Gastrocnemius medialis (tissue), 4 donors: Measurements from ENCODE around the gene SYT9. TPM values are rescaled to one million over a fixed set of nuclear protein-coding genes. Genes with fewer than 3 reads are reported as not detected.
A peak's percentile ranks its signal among the peaks of the same experiment; 100 is the strongest.

Source experiments
- ATAC-seq, 2 donors: fragments of 150-250 bp; one replicate each; pipeline ENCODE4 v1.9.1; 2016
- DNase-seq, 2 donors: peaks; one replicate each; pipeline ENCODE4 v3.0.0-alpha.2; 2019
- H3K27ac ChIP-seq, 4 donors: fragments of 200-600 bp; sonication (generic); 1 replicate in 1 of 4; 2 replicates in 3 of 4; pipeline ENCODE4 v1.5.1; 2016 to 2018; ENCODE audit warnings: mild to moderate bottlenecking in 2 of 4, moderate library complexity in 1 of 4
- H3K27me3 ChIP-seq, 3 donors: fragments of 200-600 bp; sonication (generic) in 2 of 3; 1 replicate in 1 of 3; 2 replicates in 2 of 3; pipeline versions ENCODE4 v1.5.1 to v1.6.0; 2016 to 2019; ENCODE audit warnings: mild to moderate bottlenecking in 1 of 3, moderate library complexity in 1 of 3
- H3K36me3 ChIP-seq, 2 donors: fragments of 200-600 bp; sonication (generic) in 1 of 2; one replicate each; pipeline ENCODE4 v1.5.1; 2017 to 2018
- H3K4me1 ChIP-seq, 2 donors: fragments of 200-600 bp; sonication (generic) in 1 of 2; one replicate each; pipeline ENCODE4 v1.5.1; 2016 to 2017; ENCODE audit warnings: mild to moderate bottlenecking in 2 of 2
- H3K4me3 ChIP-seq, 4 donors: fragments of 200-600 bp; sonication (generic) in 3 of 4; 1 replicate in 1 of 4; 2 replicates in 3 of 4; pipeline ENCODE4 v1.5.1; 2016 to 2019; ENCODE audit warnings: mild to moderate bottlenecking in 2 of 4
- H3K9me3 ChIP-seq, 3 donors: fragments of 200-600 bp; sonication (generic) in 2 of 3; 1 replicate in 1 of 3; 2 replicates in 2 of 3; pipeline ENCODE4 v1.5.1; 2016 to 2019
- CTCF ChIP-seq, 5 experiments: fragments of 450-650 bp in 3 of 5; fragments of 200-600 bp in 2 of 5; sonication (generic) in 2 of 5; IDR thresholded peaks in 4 of 5; conservative IDR thresholded peaks in 1 of 5; 1 replicate in 4 of 5; 2 replicates in 1 of 5; pipeline ENCODE4 v1.5.1; 2016 to 2019; ENCODE audit warnings: antibody characterized with exemption in 5 of 5, mild to moderate bottlenecking in 3 of 5, moderate library complexity in 3 of 5
- POLR2A ChIP-seq, 2 donors: fragments of 450-650 bp; IDR thresholded peaks; one replicate each; pipeline ENCODE4 v1.6.1; 2017; ENCODE audit warnings: antibody characterized with exemption in 2 of 2, mild to moderate bottlenecking in 2 of 2, moderate library complexity in 2 of 2
- in situ Hi-C, 4 donors: fragments of 200-750 bp; cut with MboI; loops; one replicate each; pipeline versions ENCODE4 v1.15.0 to v1.8.0; 2017; ENCODE audit warnings: low sequenced_read_pairs in 4 of 4
- intact Hi-C: fragments of 100-400 bp; cut with DNase I; formaldehyde crosslinking; loops from one replicate; pipeline ENCODE4 v1.15.1; 2023; ENCODE audit warnings: low total_unique reads
- total RNA-seq, 4 donors: library from RNA; depleted of rRNA; stranded (reverse); fragments of >200 nt; gene quantifications; one replicate each; pipeline versions ENCODE4 v1.1.0 to v1.2.3, GENCODE V29; 2016

SYT9 gene
- total RNA-seq, 4 donors from 2014 or later = 0.09 TPM; not detected in 3

GRCh38 chr11:7484131-7484530 lies 232.4 kb downstream of the SYT9 start:
- in situ Hi-C loops = no loop called here
- intact Hi-C loops = no loop called here
- peaks cover 0 to 3% of the 10 kb centered on the region in 2 donors for H3K4me1 ChIP-seq
- H3K9me3 ChIP-seq = no peaks in the 10 kb centered on the region
- H3K27ac ChIP-seq = no peak overlapping the region
- no peaks in the 10 kb centered on the region for H3K36me3 ChIP-seq
- no peaks in the 10 kb centered on the region for H3K27me3 ChIP-seq
- DNase-seq = no peak
- ATAC-seq = no peak
- no peak overlapping the region for H3K4me3 ChIP-seq
- TF ChIP-seq POLR2A (IDR thresholded peaks at IDR 0.05) = no peak

GRCh38 chr11:7484645-7485044 lies 232.9 kb downstream of the SYT9 start:
- H3K36me3 ChIP-seq = no peaks in the 10 kb centered on the region
- H3K4me3 ChIP-seq = no peak overlapping the region
- TF ChIP-seq CTCF (IDR thresholded peaks at IDR 0.05 in 4 of 5, conservative IDR thresholded peaks at IDR 0.05 in 1 of 5) = no peak
- H3K27me3 ChIP-seq = no peaks in the 10 kb centered on the region
- H3K9me3 ChIP-seq = no peaks in the 10 kb centered on the region
- peaks cover 0 to 3% of the 10 kb centered on the region in 2 donors for H3K4me1 ChIP-seq
- intact Hi-C loops = no loop called here
- peak overlapping the region in 2 of 4 donors; percentile 25 to 60 for H3K27ac ChIP-seq
- ATAC-seq (no peak), DNase-seq (no peak)
- in situ Hi-C loops = no loop called here

- DNase-seq = peak in 1 of 2 donors; percentile 14
- H3K36me3 ChIP-seq = no peaks in the 10 kb centered on the region
- ATAC-seq = peak; percentile 21 to 33
- no peaks in the 10 kb centered on the region for H3K9me3 ChIP-seq
- TF ChIP-seq POLR2A (IDR thresholded peaks at IDR 0.05) (no peak), CTCF (IDR thresholded peaks at IDR 0.05 in 4 of 5, conservative IDR thresholded peaks at IDR 0.05 in 1 of 5) (no peak)
- H3K4me3 ChIP-seq = peak within 1 kb of the TSS; percentile 12 to 42 (median 35)
- in situ Hi-C loops = no loop called here
- H3K4me1 ChIP-seq = peaks cover 0 to 3% of the 10 kb centered on the region in 2 donors
- intact Hi-C loops = no loop called here
- H3K27ac ChIP-seq = peak within 1 kb of the TSS; percentile 6 to 60 (median 29)
- no peaks in the 10 kb centered on the region for H3K27me3 ChIP-seq
Measured at GRCh38 chr11:7485186-7486097, 233.7 kb downstream of the SYT9 start, which contains the start of gene OLFML1. Gene OLFML1, plus strand, starts transcription at chr11:7485506. Its CDS starts 370 bp downstream, at chr11:7485876.

GRCh38 chr11:7486098-7486780 lies 234.5 kb downstream of the SYT9 start:
- Histone ChIP-seq H3K4me3 (peak overlapping the region in 3 of 4 donors; percentile 33 to 42 (median 37)), H3K4me1 (peaks cover 0 to 3% of the 10 kb centered on the region in 2 donors), H3K27me3 (no peaks in the 10 kb centered on the region), H3K27ac (peak overlapping the region in 2 of 4 donors; percentile 6 to 60), H3K9me3 (no peaks in the 10 kb centered on the region), H3K36me3 (no peaks in the 10 kb centered on the region)
- in situ Hi-C loops = no loop called here
- intact Hi-C loops = no loop called here
- DNase-seq (no peak), ATAC-seq (no peak)
- TF ChIP-seq CTCF (IDR thresholded peaks at IDR 0.05 in 4 of 5, conservative IDR thresholded peaks at IDR 0.05 in 1 of 5) (no peak), POLR2A (IDR thresholded peaks at IDR 0.05) (no peak)

GRCh38 chr11:7486781-7487140 lies 235.1 kb downstream of the SYT9 start:
- no peak for DNase-seq
- H3K27me3 ChIP-seq = no peaks in the 10 kb centered on the region
- TF ChIP-seq CTCF (IDR thresholded peaks at IDR 0.05 in 4 of 5, conservative IDR thresholded peaks at IDR 0.05 in 1 of 5) = no peak
- H3K36me3 ChIP-seq = no peaks in the 10 kb centered on the region
- in situ Hi-C loops (no loop called here), intact Hi-C loops (no loop called here)
- ATAC-seq = no peak
- peaks cover 0 to 3% of the 10 kb centered on the region in 2 donors for H3K4me1 ChIP-seq
- H3K9me3 ChIP-seq = no peaks in the 10 kb centered on the region
- H3K27ac ChIP-seq = no peak overlapping the region
- H3K4me3 ChIP-seq = peak overlapping the region in 2 of 4 donors; percentile 9 to 42
